ENCODE results near the gene CCR9.

Gene CCR9

DNA sequence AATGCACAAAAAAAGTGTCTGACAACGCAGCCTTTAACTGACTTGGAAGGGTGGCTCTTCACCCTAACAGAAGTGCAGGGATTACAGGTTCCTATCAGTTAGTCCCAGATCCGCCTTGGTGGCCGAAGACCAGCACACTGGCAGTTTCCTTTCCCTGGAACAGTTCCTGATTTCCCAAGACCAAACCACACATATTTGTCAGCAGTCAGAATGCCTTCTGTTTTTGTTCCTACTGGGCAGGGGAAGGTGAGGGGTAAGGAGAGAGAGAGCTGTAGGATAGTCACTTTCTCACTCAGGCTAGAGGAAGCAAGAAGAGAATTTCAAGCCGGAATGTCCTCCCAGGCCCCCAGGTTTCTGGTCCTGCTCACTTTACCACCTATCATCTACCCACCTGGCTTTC, 66.1 kb downstream of the CCR9 start:
- no peak for DNase-seq (ENCODE audit: low read depth)

Measured in stimulated activated CD8-positive, alpha-beta memory T cell treated with anti-CD3 and anti-CD28 coated beads, Interleukin-15, amount 100 ng/mL, for 24 hours (primary cell).